ENCODE measurements around the gene IKZF3.
"Not testable (repeated sequence)": the region's sequence is repeated elsewhere in the genome, so short reads cannot be mapped to it uniquely, and the experiment has no call there.

Gene IKZF3

DNA sequence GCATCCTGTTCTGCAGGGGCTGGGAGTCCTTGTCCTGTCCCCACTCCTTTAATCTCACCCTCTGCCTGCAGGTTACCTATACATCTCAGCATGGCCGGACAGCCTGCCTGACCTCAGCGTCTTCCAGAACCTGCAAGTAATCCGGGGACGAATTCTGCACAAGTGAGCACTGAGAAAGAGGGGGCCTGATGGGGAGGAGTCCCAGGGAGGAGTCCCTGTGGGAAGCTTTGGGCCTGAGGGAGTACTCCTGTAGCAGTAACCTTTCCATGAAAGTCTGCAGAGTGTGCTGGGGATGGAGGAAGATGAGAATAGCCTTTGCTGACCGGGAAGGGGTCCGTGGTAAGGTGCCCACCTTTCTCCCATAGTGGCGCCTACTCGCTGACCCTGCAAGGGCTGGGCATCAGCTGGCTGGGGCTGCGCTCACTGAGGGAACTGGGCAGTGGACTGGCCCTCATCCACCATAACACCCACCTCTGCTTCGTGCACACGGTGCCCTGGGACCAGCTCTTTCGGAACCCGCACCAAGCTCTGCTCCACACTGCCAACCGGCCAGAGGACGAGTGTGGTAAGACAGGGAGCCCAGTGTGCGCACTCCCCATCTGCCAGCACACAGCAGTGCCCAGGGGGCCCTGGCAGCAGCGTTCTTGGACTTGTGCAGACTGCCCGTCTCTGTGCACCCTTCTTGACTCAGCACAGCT is 148.6 kb downstream of the IKZF3 start:
- H3K79me2 ChIP-seq (ENCODE audit: control insufficient read depth, insufficient read depth, low read length, unreplicated experiment), result no peaks in the 10 kb centered on the region
- H2AFZ ChIP-seq (ENCODE audit: low read length, unreplicated experiment), result no peak overlapping the region
- H3K4me1 ChIP-seq (ENCODE audit: control insufficient read depth, insufficient read depth, low read length, unreplicated experiment), result no peaks in the 10 kb centered on the region
- no peak overlapping the region for H3K4me3 ChIP-seq (ENCODE audit: low read depth, low read length)
- H3K27me3 ChIP-seq (ENCODE audit: insufficient read depth, low read length), result no peaks in the 10 kb centered on the region
- H3K36me3 ChIP-seq (ENCODE audit: insufficient read depth, low read length), result peaks cover 3% of the 10 kb centered on the region; the same call in 1 of the 2 replicates
- no peak overlapping the region for H3K27ac ChIP-seq (ENCODE audit: low read depth, low read length)

DNA sequence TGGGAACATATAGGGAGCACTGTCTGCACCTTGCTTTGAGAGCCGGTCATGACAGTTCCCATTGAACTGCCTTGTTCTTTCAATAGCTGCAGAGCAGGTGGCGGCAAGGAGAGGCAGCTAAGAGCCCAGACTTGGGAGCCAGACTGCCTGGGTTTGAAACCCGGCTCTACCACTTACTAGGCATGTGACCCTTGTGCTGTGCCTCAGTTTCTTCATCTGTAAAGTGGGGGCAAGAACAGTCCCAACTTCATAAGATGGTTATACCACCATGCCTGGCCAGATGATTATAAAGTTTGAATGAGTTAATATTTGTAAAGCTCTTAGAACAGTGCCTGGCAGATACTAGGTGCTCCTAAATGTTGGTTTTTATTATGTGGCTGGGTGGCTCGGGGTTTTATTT is 149.9 kb downstream of the IKZF3 start:
- Histone ChIP-seq H3K4me1 (ENCODE audit: control insufficient read depth, insufficient read depth, low read length, unreplicated experiment) (no peaks in the 10 kb centered on the region), H3K27me3 (ENCODE audit: insufficient read depth, low read length) (no peaks in the 10 kb centered on the region), H3K27ac (ENCODE audit: low read depth, low read length) (no peak overlapping the region), H2AFZ (ENCODE audit: low read length, unreplicated experiment) (no peak overlapping the region), H3K4me3 (ENCODE audit: low read depth, low read length) (no peak overlapping the region), H3K79me2 (ENCODE audit: control insufficient read depth, insufficient read depth, low read length, unreplicated experiment) (no peaks in the 10 kb centered on the region), H3K36me3 (ENCODE audit: insufficient read depth, low read length) (peaks cover 3% of the 10 kb centered on the region; the same call in 1 of the 2 replicates)

DNA sequence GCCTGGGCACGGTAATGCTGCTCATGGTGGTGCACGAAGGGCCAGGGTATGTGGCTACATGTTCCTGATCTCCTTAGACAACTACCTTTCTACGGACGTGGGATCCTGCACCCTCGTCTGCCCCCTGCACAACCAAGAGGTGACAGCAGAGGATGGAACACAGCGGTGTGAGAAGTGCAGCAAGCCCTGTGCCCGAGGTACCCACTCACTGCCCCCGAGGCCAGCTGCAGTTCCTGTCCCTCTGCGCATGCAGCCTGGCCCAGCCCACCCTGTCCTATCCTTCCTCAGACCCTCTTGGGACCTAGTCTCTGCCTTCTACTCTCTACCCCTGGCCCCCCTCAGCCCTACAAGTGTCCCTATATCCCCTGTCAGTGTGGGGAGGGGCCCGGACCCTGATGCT is 152.3 kb downstream of the IKZF3 start:
- Histone ChIP-seq H3K79me2 (ENCODE audit: control insufficient read depth, insufficient read depth, low read length, unreplicated experiment) (no peaks in the 10 kb centered on the region), H3K36me3 (ENCODE audit: insufficient read depth, low read length) (peaks cover 3% of the 10 kb centered on the region; the same call in 1 of the 2 replicates), H2AFZ (ENCODE audit: low read length, unreplicated experiment) (no peak overlapping the region), H3K4me1 (ENCODE audit: control insufficient read depth, insufficient read depth, low read length, unreplicated experiment) (no peaks in the 10 kb centered on the region), H3K27ac (ENCODE audit: low read depth, low read length) (no peak overlapping the region), H3K4me3 (ENCODE audit: low read depth, low read length) (no peak overlapping the region), H3K27me3 (ENCODE audit: insufficient read depth, low read length) (no peaks in the 10 kb centered on the region)

DNA sequence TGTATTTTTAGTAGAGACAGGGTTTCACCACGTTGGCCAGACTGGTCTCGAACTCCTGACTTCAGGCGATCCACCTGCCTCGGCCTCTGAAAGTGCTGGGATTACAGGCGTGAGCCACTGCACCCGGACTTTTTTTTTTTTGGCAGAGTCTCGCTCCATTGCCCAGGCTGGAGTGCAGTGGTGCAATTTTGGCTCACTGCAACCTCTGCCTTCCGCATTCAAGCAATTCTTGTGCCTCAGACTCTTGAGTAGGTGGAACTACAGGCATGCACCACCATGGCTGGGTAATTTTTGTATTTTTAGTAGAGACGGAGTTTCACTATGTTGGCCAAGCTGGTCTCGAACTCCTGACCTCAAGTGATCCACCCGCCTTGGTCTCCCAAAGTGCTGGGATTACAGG is 153.0 kb downstream of the IKZF3 start:
- not testable (repeated sequence) for H3K79me2 ChIP-seq (ENCODE audit: control insufficient read depth, insufficient read depth, low read length, unreplicated experiment); H3K27me3 ChIP-seq (ENCODE audit: insufficient read depth, low read length); H3K27ac ChIP-seq (ENCODE audit: low read depth, low read length); H2AFZ ChIP-seq (ENCODE audit: low read length, unreplicated experiment); H3K36me3 ChIP-seq (ENCODE audit: insufficient read depth, low read length); H3K4me1 ChIP-seq (ENCODE audit: control insufficient read depth, insufficient read depth, low read length, unreplicated experiment); H3K4me3 ChIP-seq (ENCODE audit: low read depth, low read length)

DNA sequence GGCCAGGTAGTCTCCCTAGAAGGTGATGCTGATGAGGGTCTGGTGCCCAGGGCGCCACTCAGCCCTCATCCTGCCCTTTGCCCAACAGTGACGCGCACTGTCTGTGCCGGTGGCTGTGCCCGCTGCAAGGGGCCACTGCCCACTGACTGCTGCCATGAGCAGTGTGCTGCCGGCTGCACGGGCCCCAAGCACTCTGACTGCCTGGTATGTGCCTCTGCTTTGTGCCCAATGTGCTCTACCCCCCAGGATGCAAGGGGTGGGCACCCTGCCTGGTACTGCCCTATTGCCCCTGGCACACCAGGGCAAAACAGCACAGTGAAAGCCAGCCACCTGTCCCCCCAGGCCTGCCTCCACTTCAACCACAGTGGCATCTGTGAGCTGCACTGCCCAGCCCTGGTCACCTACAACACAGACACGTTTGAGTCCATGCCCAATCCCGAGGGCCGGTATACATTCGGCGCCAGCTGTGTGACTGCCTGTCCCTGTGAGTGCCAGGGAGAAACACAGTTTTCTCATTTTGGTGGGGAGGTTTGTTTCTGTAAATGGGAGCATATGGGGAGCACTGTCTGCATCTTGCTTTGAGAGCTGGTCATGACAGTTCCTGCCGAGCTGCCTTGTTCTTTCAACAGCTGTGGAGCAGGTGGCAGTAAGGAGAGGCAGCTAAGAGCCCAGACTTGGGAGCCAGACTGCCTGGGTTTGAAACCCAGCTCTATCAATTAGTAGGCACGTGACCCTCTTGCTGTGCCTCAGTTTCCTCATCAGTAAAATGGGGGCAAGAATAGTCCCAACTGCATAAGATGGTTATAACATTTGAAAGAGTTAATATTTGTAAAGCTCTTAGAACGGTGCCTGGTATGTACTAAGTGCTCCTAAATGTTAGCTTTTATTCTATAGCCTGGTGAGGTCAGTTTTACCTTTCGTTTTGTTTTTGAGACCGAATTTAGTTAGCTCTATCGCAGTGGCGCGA is 153.8 kb downstream of the IKZF3 start:
- H3K27me3 ChIP-seq (ENCODE audit: insufficient read depth, low read length), result no peaks in the 10 kb centered on the region
- H3K4me1 ChIP-seq (ENCODE audit: control insufficient read depth, insufficient read depth, low read length, unreplicated experiment), result no peaks in the 10 kb centered on the region
- H3K36me3 ChIP-seq (ENCODE audit: insufficient read depth, low read length), result peaks cover 3% of the 10 kb centered on the region; the same call in 1 of the 2 replicates
- H3K79me2 ChIP-seq (ENCODE audit: control insufficient read depth, insufficient read depth, low read length, unreplicated experiment), result peaks cover 6% of the 10 kb centered on the region
- H3K4me3 ChIP-seq (ENCODE audit: low read depth, low read length), result no peak overlapping the region
- H3K27ac ChIP-seq (ENCODE audit: low read depth, low read length), result no peak overlapping the region
- no peak overlapping the region for H2AFZ ChIP-seq (ENCODE audit: low read length, unreplicated experiment)

DNA sequence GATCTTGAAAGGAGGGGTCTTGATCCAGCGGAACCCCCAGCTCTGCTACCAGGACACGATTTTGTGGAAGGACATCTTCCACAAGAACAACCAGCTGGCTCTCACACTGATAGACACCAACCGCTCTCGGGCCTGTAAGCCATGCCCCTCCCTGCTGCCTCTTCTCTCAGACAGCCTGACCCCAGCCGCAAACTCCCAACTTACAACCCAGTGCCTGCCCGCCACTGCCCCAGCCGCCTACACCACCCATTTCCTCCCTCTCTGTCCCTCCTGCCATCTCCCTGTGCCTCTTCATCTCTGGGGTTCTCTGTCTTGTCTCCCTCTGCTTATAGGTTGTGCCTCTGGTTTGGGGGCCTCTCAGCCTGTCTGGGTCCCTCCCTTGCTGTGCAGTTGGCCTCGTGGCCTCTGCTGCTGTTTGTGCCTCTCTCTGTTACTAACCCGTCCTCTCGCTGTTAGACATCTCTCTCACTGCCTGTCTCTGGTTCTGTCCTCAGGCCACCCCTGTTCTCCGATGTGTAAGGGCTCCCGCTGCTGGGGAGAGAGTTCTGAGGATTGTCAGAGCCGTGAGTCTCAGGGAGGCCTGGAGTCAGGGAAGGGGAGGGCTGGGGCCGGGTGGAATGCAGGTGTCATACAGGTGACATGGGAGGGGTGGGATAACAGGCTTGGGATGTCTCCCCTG is 154.7 kb downstream of the IKZF3 start:
- Histone ChIP-seq H3K27ac (ENCODE audit: low read depth, low read length) (no peak overlapping the region), H2AFZ (ENCODE audit: low read length, unreplicated experiment) (no peak overlapping the region), H3K4me1 (ENCODE audit: control insufficient read depth, insufficient read depth, low read length, unreplicated experiment) (no peaks in the 10 kb centered on the region), H3K36me3 (ENCODE audit: insufficient read depth, low read length) (peaks cover 3% of the 10 kb centered on the region; the same call in 1 of the 2 replicates), H3K27me3 (ENCODE audit: insufficient read depth, low read length) (no peaks in the 10 kb centered on the region), H3K4me3 (ENCODE audit: low read depth, low read length) (no peak overlapping the region), H3K79me2 (ENCODE audit: control insufficient read depth, insufficient read depth, low read length, unreplicated experiment) (peaks cover 6% of the 10 kb centered on the region)

Data from ACC112 (cell line).